ENCODE results near the gene STK36.

DNA sequence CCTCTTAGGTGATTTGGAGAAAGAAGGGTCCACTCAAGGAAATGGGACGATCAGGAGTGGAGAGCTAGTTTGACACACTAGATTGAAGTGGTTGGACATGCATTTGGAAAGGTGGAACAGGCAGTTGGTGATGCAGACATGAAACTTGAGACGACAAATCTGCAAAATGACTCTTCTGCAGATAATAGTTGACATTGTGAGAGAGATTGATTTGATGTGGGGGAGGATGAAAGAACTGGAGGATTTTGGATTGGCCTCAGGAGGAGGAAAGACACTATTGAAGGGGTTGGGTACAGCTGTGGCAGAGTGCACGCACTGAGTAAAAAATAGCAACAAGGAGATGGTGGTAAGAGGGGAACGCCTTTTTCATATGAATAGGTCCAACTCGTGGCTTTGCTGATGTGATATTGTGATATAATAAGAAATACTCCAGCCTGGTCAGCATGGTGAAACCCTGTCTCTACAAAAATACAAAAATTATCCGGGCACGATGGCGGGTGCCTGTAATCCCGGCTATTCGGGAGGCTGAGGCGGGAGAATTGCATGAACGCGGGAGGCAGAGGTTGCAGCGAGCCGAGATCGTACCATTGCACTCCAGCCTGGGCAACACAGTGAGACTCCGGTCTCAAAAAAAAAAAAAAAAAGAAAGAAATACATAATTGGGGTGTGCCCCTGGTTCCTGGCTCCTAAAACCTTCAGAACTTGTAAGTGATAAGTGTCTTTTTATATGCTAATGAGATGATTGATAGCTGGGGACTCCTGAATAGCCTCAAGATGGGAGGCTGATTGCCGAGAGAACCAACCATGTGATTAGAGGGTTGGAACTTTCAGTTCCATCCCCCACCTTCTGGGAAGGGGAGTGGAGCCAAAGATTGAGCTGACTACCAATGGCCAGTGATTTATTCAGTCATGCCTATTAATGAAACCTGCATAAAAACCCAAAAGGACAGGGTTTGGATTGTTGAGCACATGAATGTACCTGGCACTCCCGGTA, 48.5 kb downstream of the STK36 start:
- TF ChIP-seq, protein P1, sequence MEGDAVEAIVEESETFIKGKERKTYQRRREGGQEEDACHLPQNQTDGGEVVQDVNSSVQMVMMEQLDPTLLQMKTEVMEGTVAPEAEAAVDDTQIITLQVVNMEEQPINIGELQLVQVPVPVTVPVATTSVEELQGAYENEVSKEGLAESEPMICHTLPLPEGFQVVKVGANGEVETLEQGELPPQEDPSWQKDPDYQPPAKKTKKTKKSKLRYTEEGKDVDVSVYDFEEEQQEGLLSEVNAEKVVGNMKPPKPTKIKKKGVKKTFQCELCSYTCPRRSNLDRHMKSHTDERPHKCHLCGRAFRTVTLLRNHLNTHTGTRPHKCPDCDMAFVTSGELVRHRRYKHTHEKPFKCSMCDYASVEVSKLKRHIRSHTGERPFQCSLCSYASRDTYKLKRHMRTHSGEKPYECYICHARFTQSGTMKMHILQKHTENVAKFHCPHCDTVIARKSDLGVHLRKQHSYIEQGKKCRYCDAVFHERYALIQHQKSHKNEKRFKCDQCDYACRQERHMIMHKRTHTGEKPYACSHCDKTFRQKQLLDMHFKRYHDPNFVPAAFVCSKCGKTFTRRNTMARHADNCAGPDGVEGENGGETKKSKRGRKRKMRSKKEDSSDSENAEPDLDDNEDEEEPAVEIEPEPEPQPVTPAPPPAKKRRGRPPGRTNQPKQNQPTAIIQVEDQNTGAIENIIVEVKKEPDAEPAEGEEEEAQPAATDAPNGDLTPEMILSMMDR (conservative IDR thresholded peaks at IDR 0.05; ENCODE audit: low read length): no peak
- TF ChIP-seq EZH2phosphoT487 (IDR thresholded peaks at IDR 0.05; ENCODE audit: borderline replicate concordance, low read depth, low read length): no peak
